Brain microvascular endothelial cell (primary cell): ENCODE data around the gene BRCC3.

Experiments
- DNase-seq: peaks from one replicate; pipeline ENCODE4 v3.0.0-alpha.2; 2020
- H3K27ac ChIP-seq: fragments of 250-450 bp; sonication (Bioruptor Pico); 2 replicates; pipeline ENCODE4 v1.5.1; 2020; ENCODE audit warnings: mild to moderate bottlenecking, moderate library complexity
- H3K27me3 ChIP-seq: fragments of 250-450 bp; sonication (Bioruptor Pico); replicated peaks from 2 replicates; pipeline ENCODE4 v1.5.1; 2020; ENCODE audit warnings: mild to moderate bottlenecking
- H3K36me3 ChIP-seq: fragments of 250-450 bp; sonication (Bioruptor Pico); replicated peaks from 2 replicates; pipeline ENCODE4 v1.5.1; 2020; ENCODE audit warnings: mild to moderate bottlenecking
- H3K4me3 ChIP-seq: 2 replicates; pipeline ENCODE4 v1.5.1; 2011; ENCODE audit warnings: low read depth, mild to moderate bottlenecking, control low read depth, low read length, moderate library complexity
- CTCF ChIP-seq: IDR thresholded peaks from 2 replicates; pipeline ENCODE4 v1.5.1; 2011; ENCODE audit warnings: low read depth, mild to moderate bottlenecking, moderate library complexity, low read length, control low read depth, inconsistent platforms; ENCODE audit errors: missing control alignments
- in situ Hi-C: cut with HindIII; loops from 2 replicates; pipeline ENCODE4 v1.10.0; 2017; ENCODE audit warnings: low sequenced_read_pairs, low pct_ligation_motif_present

Gene BRCC3

GRCh38 chrX:155027509-155028066, 43.7 kb upstream of the BRCC3 start:
- Histone ChIP-seq H3K4me3 (peak overlapping the region; percentile 69), H3K27ac (peak overlapping the region; percentile 95), H3K27me3 (no peaks in the 10 kb centered on the region), H3K36me3 (no peaks in the 10 kb centered on the region)
- TF ChIP-seq CTCF = no peak
- in situ Hi-C loops = no loop called here
- DNase-seq = peak; percentile 45

- Histone ChIP-seq H3K27ac (peak overlapping the region; percentile 95), H3K4me3 (peak overlapping the region; percentile 69), H3K36me3 (no peaks in the 10 kb centered on the region), H3K27me3 (no peaks in the 10 kb centered on the region)
- no peak for DNase-seq
- in situ Hi-C loops = no loop called here
- TF ChIP-seq CTCF = no peak
Observed at GRCh38 chrX:155028129-155028528, 43.2 kb upstream of the BRCC3 start.

GRCh38 chrX:155028877-155029291, 42.4 kb upstream of the BRCC3 start:
- H3K36me3 ChIP-seq = no peaks in the 10 kb centered on the region
- no peak for TF ChIP-seq CTCF
- H3K27me3 ChIP-seq = no peaks in the 10 kb centered on the region
- no peak overlapping the region for H3K4me3 ChIP-seq
- in situ Hi-C loops = no loop called here
- DNase-seq = peak; percentile 48
- peak overlapping the region; percentile 5 for H3K27ac ChIP-seq

- in situ Hi-C loops = no loop called here
- H3K27me3 ChIP-seq = no peaks in the 10 kb centered on the region
- DNase-seq = no peak
- H3K4me3 ChIP-seq = no peak overlapping the region
- no peak overlapping the region for H3K27ac ChIP-seq
- TF ChIP-seq CTCF = no peak
- no peaks in the 10 kb centered on the region for H3K36me3 ChIP-seq
Observed at GRCh38 chrX:155031657-155032056, 39.7 kb upstream of the BRCC3 start.

GRCh38 chrX:155035688-155036087, 35.6 kb upstream of the BRCC3 start:
- DNase-seq = no peak
- no peak for TF ChIP-seq CTCF
- in situ Hi-C loops = no loop called here
- H3K27me3 ChIP-seq = no peaks in the 10 kb centered on the region
- no peak overlapping the region for H3K27ac ChIP-seq
- no peak overlapping the region for H3K4me3 ChIP-seq
- H3K36me3 ChIP-seq = no peaks in the 10 kb centered on the region
